Activated CD8-positive, alpha-beta memory T cell treated with anti-CD3 and anti-CD28 coated beads for 4 hours (primary cell): ENCODE measurements around the gene KRTAP1-5.
"Not testable (repeated sequence)": the region's sequence is repeated elsewhere in the genome, so short reads cannot be mapped to it uniquely, and the experiment has no call there.

ENCODE experiments used
- DNase-seq, 2 donors: peaks; one replicate each; pipeline ENCODE4 v3.0.0-alpha.2; 2020; ENCODE audit warnings: low read depth in 2 of 2

The KRTAP1-5 gene, protein sequence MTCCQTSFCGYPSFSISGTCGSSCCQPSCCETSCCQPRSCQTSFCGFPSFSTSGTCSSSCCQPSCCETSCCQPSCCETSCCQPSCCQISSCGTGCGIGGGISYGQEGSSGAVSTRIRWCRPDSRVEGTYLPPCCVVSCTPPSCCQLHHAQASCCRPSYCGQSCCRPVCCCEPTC

GRCh38 chr17:41026715-41027471, at the start of gene KRTAP1-5:
TSS of gene KRTAP1-5 (minus strand) at chr17:41027208. CDS start at chr17:41027155, 53 bp downstream.
- no peak for DNase-seq

DNA sequence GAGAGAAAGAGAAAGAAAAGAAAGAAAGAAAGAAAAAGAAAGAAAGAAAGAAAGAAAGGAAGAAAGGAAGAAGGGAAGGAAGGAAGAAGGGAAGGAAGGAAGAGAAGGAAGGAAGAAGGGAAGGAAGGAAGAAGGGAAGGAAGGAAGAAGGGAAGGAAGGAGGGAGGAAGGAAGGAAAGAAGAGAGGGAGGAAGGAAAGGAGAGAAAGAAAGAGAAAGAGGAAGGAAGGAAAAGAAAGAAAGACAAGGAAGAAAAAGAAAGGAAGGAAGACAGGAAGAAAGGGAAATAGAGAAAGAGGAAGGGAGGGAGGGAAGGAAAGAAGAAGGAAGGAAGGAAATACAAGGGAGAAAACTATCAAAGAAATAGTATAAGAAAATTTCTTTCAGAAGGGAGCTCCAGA, 49.8 kb upstream of the KRTAP1-5 start:
- no peak for DNase-seq

DNA sequence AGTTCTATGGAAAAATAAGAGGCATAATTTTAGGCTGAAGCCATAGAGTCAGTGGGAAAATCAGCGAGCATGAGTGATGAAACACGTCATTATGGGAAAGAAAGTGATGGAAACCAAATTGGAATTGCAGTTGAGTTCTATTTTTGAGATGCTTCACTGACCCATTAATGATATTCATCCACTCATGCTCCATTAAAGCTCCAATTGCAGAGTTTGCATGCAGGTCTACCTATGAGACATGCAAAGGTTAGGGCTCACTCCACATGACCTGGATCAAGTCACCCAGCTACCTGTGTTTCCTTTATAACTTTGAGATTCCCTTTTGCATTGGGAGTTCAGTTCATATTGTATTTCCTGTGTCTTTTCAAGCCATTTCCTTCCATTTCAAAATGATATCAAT, 46.7 kb upstream of the KRTAP1-5 start:
- no peak for DNase-seq

DNA sequence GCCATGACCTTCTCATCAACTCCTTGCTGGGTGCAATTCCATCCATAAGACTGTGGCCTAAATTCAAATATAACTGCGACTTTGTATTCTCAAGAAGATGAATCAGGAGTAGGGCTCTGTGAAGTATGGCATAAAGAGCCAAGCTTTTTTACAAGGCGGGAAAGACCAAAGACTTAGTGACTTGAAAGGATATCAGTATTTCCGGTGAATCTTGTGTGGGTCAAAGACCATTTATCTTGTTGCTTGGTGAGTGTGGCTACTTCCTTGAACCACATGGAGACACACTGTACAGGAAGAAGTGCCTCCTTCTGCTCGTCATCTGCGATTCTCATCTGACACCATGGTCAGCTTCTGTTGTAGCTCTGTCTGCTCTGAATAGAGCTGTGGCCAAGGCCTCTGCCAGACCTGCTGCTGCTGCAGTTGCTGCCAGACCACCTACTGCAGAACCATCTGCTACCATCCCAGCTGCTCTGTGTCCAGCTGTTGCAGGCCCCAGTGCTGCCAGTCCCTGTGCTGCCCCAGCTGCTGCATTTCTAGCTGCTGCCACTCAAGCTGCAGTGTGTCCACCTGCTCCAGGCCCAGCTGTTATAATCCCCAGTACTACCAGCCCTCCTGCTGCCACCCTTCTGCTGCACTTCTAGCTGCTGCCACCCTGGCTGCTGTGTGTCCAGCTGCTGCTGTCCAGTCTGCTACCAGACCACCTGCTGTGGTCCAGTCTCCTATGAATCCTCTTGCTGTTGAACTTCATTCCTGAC, 44.8 kb upstream of the KRTAP1-5 start:
- DNase-seq = no peak

DNA sequence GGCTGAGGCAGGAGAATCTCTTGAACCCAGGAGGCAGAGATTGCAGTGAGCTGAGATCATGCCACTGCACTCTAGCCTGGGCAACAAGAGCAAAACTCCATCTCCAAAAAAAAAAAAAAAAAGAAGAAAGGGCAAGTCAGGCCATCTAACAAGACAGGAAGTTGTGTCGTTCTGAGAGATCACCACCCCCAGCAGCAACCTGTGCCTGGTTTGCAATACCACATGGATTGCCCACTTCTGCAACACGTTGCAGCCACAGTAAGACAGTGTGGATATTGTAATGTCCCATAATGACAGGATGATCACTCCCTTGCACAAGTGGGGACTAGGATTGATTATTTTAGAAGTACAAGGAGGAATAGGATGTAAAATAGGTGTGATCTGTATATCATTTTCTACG, 42.0 kb upstream of the KRTAP1-5 start:
- no peak for DNase-seq

DNA sequence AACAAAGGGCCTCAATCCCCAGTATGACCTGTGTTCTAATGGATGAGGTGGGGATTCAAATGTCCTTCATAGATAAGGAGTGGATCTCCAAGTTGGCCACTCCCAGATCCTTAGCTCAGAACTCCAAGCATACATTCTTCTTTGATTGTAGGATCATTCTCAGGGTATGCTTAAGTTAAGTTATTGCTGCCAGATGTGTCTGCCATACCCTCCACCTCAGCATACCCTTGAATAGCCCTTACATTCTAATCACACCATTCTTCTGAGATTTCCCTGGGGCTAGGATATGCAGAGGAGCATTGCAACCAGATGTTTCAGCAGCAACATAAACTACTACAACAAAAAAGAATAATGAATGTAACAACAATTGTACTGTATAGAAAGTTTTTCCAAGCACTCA, 40.3 kb upstream of the KRTAP1-5 start:
- DNase-seq = no peak

GRCh38 chr17:41065829-41066624, 39.0 kb upstream of the KRTAP1-5 start, which contains the start of gene KRTAP2-4:
TSS of gene KRTAP2-4 (minus strand) at chr17:41065879. CDS start at chr17:41065845, 34 bp downstream.
- no peak for DNase-seq

DNA sequence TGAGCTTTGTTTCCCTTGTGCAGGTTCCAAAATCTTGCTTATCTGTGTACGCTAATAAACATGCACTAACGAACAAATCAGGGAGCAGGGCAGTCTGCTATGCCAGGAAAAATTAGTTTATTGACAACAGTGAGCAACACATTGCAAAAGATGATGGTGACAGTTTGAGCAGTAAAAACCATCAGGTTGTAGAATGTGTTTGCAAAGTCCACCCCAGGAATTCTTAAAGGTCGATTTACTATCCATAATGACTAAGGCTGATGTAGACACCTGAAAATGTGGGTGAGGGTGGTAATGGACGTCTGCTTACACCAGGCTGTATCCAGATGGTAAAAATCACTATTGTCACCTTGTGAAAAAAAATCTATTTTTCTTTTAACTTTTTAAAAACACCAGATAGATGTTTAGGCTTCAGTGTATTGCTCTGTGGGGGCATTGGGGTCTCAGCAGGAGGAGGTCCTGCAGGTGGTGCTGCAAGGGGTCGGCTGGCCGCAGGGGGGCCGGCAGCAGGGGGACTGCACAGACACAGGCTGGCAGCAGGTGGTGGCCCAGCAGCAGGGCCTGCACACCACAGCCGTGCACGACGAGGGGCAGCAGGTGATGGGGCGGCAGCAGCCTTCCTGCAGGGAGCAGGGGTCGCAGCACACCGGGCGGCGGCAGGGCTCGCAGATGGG, 38.1 kb upstream of the KRTAP1-5 start:
- DNase-seq = not testable (repeated sequence)

DNA sequence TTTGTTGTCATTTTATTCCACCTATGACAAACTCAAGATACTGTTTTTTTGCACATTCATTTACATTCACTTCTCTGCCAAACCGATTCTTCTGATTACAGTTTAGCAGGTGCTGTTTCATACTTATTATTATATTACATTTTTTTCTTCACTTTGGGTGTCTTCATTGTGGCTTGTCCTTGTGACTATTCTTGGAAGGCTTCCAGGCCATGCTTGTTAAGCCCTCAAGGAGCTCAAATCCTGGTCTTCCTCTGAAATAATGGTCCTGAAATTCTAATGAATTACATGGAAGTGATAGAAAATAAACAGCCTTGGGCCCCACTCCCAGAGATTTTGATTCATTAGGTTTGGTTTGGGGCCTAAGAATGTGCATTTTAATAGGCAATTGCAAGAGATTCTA, 37.3 kb upstream of the KRTAP1-5 start:
- no peak for DNase-seq

- DNase-seq = no peak
Observed at GRCh38 chr17:41063449-41063848, 36.4 kb upstream of the KRTAP1-5 start.

GRCh38 chr17:41061964-41062363, 35.0 kb upstream of the KRTAP1-5 start:
- DNase-seq = no peak

DNA sequence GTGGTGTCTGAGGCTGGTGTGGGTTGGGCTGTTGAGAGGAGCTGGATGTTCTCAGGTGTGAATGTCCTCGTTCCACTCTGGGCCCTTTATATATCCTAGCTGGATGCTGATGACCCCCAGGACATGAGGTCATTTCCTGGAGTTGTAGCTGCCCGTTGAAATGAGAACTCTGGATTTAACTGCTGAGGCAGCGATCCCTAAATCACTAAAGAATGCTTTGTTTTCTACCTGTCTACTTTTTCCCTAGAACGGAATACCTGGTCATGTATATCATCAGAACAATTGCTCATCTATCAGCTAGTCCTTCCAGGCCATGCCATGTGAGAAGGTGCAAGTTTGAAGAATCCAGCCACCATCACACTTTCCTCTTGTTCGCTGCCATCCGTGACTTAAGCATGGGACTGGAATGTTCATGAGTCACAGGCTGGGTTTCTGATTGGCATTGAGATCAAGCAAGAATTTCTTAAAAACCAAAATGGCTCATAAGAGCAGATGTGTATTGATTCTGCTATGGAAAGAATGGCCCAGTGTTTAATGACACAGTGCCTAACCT, 33.1 kb upstream of the KRTAP1-5 start, which contains the start of gene KRTAP2-3:
TSS of gene KRTAP2-3 (minus strand) at position 63 of the 553 bp plus-strand sequence. CDS start 64 bp downstream, outside the sequence.
- no peak for DNase-seq

- DNase-seq = not testable (repeated sequence)
Observed at GRCh38 chr17:41059276-41060051, 32.5 kb upstream of the KRTAP1-5 start.

GRCh38 chr17:41058741-41059140, 31.7 kb upstream of the KRTAP1-5 start:
- DNase-seq = no peak

DNA sequence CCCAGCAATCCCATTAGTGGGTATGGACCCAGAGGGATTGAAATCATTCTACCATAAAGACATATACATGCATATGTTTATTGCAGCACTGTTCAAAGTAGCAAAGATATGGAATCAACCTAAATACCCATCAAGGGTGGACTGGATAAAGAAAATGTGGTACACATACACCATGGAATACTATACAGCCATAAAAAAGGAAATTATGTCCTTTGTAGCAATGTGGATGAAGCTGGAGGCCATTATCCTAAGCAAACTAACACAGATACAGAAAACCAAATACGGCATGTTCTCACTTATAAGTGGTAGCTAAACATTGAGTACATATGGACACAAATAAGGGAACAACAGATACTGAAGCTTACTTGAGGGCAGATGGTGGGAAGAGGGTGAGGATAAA, 30.5 kb upstream of the KRTAP1-5 start:
- DNase-seq = no peak

GRCh38 chr17:41055130-41055529, 28.1 kb upstream of the KRTAP1-5 start, which contains the start of gene KRTAP2-2:
TSS of gene KRTAP2-2 (minus strand) at chr17:41055230. CDS start at chr17:41055211, 19 bp downstream.
- not testable (repeated sequence) for DNase-seq

- not testable (repeated sequence) for DNase-seq
Observed at GRCh38 chr17:41054556-41054955, 27.5 kb upstream of the KRTAP1-5 start.

DNA sequence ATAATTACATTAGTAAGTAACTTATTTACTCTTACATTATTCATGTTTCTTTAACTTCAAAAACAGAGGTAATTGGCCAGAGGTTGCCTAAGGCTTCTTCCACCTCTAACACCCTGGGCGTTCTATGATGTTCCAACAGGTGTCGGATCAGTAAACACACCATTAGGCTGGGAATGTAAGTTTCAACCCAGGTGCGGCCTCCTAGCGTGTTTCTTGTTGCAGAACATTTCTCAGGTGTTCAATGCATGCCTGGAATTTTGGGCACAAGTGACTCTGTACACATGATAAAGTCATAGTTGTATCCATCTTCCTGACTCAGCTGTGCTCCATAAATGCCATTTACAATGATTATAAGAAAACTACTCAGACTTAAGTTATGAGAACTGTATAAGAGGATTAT, 27.0 kb upstream of the KRTAP1-5 start:
- no peak for DNase-seq

DNA sequence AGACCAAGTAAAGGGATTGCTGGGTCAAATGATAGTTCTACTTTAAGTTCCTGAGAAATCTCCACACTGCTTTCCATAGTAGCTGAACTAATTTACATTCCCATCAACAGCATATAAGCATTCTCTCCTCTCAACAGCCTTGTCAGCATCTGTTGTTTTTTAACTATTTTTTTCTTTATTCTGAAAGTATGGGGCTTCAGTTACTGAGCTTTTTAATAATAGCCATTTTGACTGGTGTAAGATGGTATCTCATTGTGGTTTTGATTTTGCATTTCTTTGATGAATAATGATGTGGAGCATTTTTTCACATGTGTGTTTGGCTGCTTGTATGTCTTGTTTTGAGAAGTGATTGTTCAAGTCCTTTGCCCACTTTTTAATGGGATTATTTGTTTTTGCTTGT, 25.6 kb upstream of the KRTAP1-5 start:
- DNase-seq = no peak

DNA sequence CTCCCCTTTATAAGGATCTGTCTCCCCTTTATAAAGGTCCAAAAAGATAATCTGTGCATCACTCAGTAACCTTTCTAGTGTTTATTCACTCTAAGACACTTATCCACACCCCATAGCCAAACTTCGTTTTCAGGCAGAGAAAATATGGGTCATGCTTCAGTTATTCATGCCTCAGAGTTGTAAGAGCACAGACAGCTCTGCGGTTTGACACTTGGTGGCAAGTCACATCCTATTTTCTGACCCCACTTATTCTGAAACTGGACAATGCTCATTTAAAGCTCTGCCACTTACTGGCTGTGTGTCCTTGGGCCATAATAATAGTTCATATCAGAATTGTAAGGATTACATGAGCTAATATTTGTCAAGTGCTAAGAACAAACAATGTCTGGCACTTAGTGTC, 22.1 kb upstream of the KRTAP1-5 start:
- DNase-seq = no peak
